GM18498 (cell line): Measurements from ENCODE around the gene MTMR12.
"Not testable (repeated sequence)": the region's sequence is repeated elsewhere in the genome, so short reads cannot be mapped to it uniquely, and the experiment has no call there.

Experiments used
- ATAC-seq: cut with Tn5 transposase; IDR thresholded peaks from one replicate; pipeline ENCODE4 v1.9.1; 2021; ENCODE audit warnings: mild to moderate bottlenecking, moderate library complexity; ENCODE audit not compliant: unreplicated experiment

MTMR12 gene

DNA sequence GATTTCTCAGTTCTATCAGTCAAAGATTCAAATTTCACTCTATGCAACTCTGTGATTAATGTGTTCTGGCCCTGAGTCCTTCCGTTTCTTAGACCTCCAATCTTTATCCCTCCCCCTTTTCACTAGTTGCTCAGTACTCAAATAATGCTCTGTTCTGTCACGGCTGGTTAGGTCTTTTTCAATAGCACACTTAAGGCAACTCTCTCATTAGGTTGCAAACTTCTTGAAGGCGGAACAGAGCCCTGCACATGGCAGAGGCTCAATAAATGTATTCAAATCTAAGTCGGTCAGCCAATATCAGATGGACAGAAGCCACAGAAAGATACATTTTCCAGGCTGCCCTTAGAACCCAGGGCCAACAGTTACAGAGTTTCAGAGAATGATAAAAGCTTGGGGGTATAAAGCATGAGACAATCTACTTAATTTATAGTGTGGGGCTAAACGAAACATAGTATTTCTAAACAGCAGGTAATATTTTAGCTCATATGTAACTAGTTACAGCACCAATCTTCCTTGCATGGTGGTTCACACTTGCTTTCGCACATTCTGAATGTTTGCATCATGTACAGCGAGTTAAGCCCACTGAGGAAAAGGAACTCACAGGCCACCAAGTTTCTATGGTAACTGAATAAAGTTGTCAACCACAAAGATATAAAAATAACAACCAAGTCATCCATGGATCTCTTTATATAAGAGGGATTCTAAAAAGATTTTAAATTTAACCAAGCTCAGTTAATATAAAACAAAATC is 71.5 kb downstream of the MTMR12 start:
- ATAC-seq = no peak

DNA sequence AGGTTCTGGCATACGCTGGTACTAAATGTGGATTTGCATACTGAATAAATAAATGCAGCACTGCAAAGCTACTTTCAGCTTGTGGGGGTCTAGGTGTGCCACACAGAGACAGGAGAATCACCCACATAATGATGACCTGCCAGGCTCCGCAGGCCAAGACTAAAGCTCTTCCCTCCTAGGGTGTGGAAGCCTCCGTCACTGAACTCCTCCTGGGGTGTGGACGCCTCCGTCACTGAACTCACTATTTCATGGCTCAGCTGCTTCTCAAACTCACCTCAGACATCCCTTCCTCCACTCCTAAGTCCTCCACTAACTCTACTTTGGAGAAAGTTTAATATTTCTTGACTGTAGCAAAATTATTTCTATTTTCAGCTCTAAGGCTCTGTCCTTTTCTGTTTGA is 73.4 kb downstream of the MTMR12 start:
- no peak for ATAC-seq

DNA sequence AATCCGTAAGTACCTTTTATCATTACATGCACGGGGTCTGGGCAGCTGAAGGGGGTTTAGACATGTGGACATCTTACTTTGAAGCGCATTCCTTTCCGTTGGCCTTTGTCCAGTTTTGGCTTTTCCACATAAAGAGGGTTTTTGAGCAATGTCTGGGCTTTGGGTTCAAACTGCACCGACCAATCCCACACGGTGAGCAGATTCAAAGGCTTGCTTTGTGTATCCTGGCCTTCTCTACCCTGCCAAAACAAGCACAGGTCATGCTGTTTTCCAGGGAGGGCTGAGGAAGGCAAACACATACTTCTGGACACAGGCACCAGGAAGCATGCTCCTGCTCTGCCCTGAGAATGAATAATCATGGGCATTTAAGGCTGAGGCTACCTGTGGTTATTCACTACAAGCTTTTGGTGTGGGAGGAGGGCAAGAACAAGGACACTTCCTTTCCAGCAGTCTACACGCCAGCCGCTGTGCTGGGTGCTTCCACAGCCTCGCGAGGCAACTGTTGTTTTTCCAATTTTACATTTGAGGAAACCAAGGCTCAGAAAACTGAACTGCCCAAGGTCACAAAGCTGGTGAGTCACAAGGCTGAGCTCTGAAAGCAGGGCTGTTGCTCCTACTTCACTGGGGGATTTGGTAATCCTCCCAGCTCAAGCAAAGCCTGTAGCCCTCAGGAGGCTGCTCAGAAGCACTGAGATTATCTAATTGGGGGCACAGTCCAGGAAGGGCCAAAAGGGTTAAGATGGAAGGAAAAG is 78.9 kb downstream of the MTMR12 start:
- ATAC-seq = no peak

DNA sequence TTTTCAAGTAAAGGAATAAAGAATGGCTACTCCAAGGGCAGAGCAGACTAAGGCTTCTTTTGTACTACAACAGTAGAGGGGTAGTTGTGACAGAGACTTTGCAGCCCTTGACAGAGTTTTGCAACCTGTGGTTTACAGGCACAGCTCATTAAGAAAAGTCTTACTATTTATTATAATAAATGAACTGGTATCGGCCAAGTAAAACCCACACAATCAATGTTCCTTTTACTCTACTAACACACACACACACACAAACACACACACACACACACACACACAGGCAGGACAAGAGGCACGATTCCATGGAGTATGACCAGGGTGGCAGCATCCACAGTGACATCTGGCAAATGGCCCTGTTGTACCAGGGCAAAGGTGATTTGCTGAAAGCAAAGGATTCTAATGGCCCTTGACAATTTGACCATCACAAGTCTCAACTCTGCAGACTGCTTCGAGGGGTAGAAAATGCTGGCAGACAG is 79.5 kb downstream of the MTMR12 start:
- ATAC-seq = no peak

DNA sequence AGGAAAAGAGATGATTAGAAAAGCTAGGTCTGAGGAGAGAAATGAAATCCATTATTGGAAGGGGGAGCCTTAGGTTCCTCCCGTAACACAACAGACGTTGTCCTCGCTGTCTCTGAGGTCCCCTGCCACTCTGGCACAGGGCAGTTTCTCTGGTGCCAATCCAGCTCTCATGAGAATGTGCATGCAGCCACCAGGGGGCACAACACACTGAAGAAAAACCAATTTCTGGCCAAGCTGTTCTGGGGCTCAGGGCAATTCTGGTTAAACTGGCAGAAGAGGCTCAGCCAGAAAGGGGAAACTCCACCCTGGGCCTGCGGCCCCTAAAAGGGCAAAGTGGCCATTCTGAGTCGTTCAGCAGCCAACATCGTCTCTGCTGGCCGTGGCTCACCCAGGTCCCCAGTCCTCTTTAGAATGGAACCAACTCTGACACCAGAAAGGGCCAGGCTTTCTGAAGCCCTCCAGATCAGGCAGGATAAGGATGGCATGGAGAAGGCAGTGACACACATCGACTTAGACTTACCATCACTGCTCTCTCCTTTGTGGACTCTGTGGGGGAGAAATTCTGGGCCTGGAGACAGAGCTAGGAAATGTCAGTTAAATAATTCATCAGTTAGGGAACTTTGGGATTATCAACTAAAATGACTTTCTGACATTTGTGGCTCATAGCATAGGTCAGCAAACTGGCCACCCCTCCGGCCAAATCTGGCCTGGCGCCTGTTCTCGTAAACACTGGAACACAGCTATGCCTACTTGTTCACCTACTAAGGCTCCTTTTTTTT is 80.1 kb downstream of the MTMR12 start:
- ATAC-seq = peak; percentile 87

DNA sequence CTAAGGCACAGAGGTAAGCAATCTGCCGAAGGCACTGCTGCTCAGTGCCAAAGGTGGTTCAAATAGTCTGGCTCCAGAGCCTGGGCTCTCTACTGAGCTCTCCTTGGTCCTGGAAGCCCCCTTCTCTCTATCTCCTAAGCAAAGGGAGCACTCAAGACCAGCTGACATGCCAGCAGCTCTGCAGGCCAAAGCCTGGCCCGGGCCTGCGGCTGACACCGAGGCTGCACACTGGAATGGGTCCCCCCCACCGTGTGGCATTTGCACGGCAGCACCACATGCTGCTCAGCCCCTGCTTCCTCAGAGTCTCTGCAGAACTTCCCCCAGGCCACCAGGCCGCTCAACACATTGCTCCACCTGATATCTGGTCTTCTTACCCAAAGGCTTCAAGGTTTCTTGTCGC is 80.8 kb downstream of the MTMR12 start:
- ATAC-seq = no peak

DNA sequence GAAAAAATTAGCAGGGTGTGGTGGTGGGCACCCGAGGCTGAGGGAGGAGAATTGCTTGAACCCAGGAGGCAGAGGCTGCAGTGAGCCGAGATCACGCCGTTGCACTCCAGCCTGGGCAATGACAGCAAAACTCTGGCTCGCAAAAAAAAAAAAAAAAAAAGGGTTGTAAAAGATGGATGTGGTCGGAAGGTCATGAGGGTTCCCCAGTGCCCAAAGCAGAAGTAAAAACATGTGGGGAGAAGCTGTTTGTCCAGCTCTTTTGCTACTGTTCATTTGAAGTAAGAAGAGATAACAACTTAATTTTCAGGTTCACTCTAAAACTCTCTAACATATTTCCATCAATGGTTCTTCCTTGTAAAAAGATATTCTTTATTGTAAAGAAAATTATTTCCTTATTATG is 81.5 kb downstream of the MTMR12 start:
- no peak for ATAC-seq

DNA sequence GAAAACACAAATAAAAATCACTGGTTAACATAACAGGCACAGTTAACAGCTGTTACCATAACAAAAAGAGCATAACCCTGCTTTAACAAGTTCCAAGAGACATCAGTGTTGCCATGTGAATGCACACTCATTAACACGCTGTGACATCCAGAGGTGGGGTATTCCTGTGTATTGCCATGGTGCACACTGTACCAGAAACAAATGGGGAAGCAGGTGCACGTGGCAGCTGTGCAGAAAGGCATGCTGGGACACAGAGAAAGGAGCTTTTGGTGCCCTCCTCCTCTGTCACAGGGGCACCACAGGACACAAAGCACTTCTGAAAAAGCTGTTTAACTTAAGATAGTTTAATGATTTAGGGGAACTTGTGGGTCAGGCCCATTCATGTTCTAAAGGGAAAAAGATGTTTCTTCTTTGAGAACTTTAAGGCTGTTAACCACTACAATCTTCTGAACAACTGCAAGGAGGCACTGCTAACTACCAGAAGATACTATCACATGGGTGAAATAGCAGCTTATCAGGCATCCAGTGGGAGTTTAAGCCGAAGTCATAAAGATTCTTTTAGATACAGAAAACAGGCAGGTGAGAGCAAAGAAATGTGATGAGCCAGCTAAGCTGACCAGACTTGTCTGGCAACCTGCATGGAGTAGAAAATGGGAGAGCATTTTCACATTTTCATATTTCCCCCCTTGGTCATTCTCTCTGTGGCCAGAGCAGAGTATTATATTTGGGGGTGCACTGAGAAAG is 82.2 kb downstream of the MTMR12 start:
- ATAC-seq = no peak

DNA sequence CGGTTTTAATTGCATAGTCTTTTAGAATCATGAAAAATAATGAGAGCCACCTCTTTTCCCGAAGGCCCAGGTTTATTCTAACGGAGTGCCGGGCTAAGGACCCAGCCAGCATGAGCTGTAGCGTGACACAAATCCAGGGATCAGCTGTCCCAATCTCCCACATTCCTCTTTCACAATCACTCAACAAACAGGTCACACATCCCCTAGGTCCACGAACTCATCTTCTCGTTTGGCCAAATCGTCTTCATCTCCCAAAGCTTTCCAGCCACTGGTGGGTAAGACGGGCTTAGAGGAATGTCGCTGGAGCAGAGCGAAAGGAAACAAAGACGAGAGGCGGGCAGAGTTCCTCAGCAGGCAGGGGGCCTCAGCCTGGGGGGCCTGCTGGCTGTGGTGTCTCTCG is 83.2 kb downstream of the MTMR12 start:
- no peak for ATAC-seq

DNA sequence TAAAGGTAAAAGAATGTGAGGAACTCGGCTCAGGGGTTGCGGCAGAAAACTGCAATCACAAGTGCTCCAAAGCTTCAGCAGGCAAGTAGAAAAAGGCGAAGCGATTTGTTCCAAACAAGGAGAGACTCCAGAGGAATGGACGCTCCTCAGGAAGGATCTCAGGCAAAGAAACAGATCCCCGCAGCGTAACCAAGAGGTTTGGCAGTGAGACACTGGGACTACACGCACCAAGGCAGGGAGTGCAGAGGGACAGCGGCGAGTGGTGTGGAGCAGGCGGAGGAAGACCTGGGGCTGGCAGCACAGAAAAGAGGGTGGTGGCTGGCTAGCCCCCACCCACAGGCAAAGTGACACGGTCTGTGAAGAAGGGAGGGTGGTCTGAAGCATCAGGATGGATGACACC is 83.9 kb downstream of the MTMR12 start:
- ATAC-seq = no peak

DNA sequence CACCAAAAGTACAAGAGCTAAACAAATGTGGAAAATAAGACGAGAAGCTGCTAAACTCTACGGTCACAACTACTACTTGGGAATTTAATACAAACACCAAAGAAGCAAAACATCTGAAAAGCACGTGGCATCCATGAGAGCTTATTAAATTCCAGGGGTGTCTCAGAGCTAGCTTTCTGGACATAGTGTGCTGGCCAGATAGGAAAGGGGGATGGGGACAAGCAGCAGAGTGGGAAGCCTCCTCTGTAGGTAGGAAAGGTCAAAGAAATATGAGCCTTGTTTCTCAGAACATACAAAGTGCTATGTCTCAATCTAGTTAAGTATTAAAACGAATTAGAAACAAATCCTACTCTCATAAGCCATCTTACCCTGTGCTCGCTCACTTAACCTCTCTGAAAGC is 87.3 kb downstream of the MTMR12 start:
- no peak for ATAC-seq

DNA sequence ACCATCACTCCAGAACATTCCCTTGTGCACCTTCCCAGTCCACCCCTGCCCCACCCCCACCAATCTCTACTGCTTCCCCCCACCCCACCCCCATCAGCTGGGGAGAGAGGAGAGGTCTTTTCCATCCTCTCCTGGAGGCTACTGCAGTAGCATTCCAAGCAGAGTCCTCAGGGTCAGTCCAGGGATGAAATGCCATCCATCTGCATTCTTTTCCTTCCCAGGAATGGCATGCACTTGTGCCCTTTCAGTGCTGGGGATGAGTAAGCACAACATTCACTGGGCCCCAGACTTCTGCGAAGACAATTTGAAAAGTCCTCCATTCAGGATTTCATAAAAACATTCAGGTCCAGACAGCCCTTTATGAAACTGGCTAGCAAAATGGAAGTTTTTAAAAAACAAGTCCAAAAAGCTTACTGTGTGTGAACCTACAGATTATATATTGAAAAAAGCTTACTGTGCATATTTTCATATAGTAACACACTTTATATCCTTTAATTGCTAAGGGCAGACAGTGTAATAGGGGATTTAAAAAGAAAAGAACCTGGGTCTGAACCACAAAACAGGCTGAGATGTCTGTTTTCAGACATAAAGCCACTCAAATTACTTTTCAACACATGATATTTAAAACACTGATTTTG is 88.6 kb downstream of the MTMR12 start:
- no peak for ATAC-seq

DNA sequence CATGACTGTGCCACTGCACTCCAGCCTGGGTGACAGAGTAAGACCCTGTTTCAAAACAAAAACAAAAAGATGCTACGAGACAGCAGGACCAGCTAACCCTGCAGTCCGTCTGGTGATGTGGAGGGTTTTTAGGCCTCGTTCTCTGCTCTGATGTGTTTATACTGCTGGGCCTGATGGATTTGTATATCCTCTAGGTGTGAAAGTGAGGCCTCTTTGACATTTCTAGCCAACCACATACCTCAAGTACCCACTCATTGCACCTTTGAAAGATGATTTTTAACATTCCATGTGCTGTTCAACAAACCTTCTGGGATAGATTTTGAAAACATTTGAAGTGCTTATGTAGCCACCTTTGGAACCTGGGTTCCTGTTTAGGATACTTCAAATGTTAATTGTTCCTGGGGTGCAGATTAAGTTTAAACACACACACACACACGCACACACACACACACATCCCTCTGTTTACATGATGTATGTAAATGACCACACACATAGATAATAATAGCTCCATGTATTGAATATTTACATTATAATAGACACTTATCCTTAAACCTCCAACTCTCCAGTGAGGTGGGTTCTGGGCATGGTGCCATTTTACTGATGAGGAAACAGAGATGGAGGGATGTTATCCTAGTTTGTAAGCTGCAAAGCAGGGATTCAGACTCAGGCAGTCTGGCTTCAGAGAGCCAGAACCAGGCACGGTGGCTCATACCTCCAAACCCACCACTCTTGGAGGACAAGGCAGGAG is 89.8 kb downstream of the MTMR12 start:
- no peak for ATAC-seq

DNA sequence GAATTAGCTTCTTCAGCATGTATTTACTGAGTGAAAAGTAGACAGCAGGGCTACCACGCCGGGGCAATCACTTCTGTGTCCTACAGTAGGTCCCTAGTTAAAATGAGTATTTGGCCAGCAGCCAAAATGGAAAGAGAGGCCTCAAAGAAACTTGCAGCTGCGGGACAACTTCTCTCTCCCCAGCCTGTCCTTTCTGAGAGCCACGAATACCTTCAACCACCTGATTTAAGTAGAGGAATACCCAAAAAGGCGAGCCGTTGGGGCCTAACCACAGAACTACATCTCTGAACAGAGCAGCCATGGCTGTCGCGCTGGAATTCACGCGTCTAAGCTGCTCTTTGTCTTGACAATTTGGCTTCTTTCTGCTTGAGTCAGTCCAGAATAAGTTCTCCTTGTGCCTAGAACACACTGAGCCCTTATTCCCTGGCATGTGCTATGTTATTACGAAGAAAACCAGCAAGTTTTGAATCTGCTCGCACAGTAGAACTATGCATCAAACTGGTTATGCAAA is 94.8 kb downstream of the MTMR12 start:
- ATAC-seq = no peak

DNA sequence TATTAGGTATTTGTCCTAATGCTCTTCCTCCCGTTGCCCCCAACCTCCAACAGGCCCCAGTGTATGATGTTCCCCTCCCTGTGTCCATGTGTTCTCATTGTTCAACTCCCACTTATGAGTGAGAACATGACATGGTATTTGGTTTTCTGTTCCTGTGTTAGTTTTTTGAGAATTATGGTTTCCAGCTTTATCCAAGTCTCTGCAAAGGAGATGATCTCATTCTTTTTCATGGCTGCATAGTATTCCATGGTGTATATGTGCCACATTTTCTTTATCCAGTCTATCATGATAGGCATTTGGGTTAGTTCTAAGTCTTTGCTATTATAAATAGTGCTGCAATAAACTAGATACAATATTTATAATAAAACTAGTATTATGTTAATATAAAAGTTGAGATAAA is 98.4 kb downstream of the MTMR12 start:
- not testable (repeated sequence) for ATAC-seq

DNA sequence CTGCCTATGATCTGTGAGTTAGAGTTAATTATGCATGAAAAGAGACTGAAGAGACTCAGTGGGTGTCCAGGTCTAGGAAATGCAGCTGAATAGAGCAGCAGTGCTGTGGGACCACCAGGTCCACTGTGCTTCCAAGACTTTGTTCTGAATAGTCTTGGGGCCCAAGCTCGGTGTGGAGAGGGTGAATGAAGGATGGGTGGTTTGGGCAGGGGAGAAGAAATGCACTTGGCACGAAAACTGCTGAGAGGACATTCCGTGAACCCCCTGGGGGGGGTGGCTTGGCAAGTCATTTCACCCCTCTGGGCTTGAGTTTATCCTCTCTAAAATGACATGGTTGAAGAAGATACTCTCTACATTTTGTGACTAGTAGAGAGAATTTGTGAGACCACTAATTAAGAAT is 102.6 kb downstream of the MTMR12 start:
- no peak for ATAC-seq

DNA sequence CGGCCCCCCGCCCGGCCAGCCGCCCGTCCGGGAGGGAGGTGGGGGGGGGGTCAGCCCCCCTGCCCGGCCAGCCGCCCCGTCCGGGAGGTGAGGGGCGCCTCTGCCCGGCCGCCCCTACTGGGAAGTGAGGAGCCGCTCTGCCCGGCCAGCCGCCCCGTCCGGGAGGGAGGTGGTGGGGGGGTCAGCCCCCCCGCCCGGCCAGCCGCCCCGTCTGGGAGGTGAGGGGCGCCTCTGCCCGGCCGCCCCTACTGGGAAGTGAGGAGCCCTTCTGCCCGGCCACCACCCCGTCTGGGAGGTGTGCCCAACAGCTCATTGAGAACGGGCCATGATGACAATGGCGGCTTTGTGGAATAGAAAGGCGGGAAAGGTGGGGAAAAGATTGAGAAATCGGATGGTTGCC is 103.9 kb downstream of the MTMR12 start:
- not testable (repeated sequence) for ATAC-seq

DNA sequence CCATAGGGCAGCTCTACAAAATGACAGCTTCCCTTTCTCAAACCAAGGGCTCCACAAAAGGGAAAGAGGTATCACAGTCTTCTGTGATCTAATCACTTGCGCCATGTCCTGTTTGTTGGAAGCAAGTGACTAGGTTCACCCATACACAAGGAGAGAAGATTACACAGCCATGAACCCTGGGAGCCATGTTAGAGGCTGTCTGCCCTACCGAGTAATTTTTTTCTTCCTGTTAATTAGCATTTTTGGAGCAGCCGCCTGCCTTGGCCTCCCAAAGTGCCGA is 105.4 kb downstream of the MTMR12 start:
- no peak for ATAC-seq

DNA sequence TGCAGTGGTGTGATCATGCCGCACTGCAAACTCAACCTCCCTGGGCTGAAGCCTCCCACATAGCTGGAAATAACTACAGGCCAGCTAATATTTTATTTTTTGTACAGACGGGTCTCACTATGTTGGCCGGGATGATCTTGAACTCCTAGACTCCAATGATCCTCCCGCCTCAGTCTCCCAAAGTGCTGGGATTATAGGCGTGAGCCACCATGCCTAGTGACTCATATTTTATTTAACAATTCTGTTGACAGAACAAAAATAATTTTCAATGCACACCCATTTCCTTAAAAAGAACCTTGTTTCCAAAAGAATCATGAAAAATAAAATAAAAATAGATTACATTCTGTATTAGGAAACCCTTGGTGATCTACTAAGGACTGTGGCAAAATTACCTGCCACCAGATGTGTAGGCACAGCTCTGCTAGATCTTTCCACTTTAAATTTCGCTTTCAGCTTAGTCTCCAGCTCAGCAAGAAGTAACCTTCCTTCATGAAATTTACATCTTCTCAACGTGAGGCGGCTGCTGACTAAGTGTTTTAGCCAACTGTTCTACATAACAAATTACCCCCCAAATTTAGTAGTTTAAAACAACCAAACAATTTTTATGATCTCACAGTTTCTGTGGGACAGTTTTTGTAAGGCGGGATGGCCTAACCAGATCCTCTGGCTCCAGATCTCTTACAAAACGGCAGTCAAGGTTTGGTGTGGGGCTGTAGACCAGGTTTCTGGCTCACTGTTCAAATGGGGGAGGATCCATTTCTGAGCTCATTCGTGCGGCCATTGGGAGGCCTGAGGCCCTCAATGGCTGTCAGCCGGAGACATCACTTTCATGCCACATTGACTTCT is 106.0 kb downstream of the MTMR12 start:
- peak; percentile 34 for ATAC-seq
